NCI-H1694 treated with DMSO at 0.1 percent for 48 hours (cell line): ENCODE measurements around the gene MITD1.
"Not testable (repeated sequence)": the region's sequence is repeated elsewhere in the genome, so short reads cannot be mapped to it uniquely, and the experiment has no call there.

Experiments used
- DNase-seq: peaks from one replicate; lab custom pipeline; 2025; lab: John Stamatoyannopoulos, UW

Gene MITD1

DNA sequence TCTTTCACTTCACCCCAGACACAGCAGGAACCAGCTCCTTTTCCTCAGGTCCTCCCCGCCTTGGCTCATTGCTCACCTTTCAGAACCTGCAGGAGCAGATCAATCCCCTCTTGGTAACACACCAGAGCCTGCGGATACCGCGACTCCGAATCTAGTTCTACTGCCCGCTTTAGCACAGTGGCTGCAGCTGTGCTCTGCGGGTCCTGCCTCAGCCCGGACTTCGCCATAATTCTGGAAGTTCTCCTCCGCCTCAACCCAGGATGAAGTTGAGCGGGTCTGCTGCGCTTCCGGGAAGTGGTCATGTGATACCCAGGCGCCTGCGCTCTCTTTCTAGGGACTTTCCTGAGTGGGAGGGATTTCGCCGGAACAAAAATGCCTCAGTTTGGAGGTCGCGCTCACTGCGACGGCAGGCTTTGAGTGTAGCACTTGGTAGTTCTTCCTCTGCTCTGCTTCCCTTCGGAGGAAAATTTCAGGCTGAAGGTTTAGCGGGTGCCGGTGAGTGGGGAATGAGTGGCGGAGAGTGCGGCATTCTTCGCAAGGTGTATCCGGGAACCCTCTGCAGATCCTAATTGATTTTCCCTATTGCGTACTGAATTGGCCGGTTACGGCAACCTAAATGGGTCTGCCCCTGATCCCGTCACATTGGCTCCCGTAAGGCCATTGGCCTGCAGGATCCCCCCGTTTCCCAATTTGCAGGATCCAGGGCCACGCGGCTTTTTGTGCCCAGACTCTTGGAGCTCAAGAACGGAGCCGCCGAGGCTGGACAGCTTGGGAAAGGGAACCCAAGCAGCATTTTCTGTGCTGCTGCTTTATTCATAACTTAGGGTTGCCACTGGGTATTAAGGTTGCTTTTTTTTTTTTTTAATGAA lies at the start of gene MITD1, which contains the start of gene MRPL30:
MITD1 (minus strand) TSS at position 304 of the 869 bp plus-strand sequence; CDS start at position 227, 77 bp downstream.
MRPL30 (plus strand) TSS at position 430 of the 869 bp plus-strand sequence. CDS start 5,020 bp downstream, outside the sequence.
- DNase-seq = peak; percentile 91

DNA sequence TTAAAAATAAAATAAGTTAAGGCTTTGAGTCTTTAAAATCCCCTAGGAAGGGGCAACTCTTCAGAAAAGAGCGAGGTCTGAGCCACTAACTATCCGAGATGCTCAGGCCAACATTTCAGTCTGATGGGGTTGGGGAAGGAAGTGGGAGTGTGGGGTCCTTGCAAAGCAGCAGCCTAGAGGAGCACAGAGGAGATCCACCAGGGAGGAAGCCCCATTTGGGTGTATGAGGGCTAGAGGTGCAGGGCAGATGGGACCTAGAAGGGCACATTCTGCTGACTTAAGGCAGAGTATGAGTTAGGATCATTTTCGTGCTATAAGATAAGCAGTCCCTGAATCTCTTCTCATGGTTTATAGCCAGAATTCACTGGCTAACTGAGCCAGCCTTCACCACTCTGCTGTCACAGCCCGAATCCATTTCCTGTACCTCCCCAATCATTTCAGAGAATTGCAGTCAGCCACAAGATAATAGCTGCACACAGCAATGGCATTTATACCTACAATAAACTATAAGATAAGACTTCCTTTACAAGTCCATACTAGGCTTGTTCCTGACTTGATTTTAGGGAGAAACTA lies 37.2 kb upstream of the MITD1 start:
- no peak for DNase-seq

GRCh38 chr2:99216096-99216495 lies 35.2 kb upstream of the MITD1 start:
- no peak for DNase-seq

- no peak for DNase-seq
Observed at GRCh38 chr2:99205491-99205890, 24.6 kb upstream of the MITD1 start.

DNA sequence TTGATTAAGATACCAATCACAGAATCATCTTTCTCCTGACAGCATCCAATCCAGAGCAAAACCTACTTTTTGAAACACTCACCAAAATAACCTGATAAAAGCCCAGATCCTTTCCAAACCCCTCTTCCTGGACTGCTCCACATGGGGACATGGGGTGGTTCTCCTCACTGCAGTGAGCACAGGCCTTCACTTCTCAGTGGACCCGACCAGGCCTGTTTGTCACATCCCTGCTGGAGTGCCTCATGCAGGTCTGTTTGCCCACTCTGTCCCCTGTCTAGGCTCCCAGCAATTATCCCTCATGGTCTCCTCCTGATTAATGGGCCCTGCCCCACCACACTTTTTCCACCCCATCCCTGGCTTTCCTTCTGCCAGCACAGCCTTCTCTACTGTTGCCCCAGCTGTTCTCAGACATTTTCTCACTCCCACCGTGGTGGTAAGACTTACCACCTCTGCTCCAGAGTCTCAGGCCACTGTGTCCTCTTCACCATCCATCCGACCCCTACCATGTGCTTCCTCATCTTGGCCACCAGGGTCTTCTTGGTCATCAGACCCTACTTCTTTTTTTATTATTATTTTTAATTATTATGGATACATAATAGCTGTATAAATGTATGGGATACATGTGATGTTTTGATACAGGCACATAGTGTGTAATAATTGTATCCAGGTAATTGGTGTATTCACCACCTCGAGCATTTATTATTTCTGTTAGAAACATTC lies 21.3 kb upstream of the MITD1 start:
- DNase-seq = no peak

- no peak for DNase-seq
Observed at GRCh38 chr2:99200076-99200800, 19.4 kb upstream of the MITD1 start.

GRCh38 chr2:99198103-99198841 lies 17.4 kb upstream of the MITD1 start:
- DNase-seq = no peak

DNA sequence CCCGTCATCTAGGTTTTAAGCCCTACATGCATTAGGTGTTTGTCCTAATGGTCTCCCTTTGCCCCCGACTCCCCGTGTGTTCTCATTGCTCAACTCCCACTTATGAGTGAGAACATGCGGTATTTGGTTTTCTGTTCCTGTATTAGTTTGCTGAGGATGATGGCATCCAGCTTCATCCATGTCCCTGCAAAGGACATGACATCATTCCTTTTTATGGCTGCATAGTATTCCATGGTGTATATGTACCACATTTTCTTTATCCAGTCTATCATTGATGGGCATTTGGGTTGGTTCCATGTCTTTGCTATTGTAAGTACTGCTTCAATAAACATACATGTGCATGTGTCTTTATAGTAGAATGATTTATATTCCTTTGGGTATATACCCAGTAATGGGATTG lies 11.5 kb upstream of the MITD1 start:
- not testable (repeated sequence) for DNase-seq

DNA sequence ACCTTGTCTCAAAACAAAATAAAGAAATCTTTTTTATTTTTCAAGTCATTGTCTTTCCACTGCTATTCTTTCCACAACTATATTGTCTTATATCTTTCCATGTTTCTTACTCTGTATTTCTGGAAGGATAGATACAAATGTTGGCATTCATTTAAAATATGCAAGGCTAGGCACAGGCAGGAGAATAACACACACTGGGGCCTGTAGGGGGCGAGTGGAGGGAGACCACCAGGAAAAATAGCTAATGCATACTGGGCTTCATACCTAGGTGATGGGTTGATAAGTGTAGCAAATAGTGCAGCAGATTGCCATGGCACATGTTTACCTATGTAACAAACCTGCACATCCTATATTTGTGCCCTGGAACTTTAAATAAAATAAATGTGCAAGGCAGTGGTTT lies 9.7 kb upstream of the MITD1 start:
- no peak for DNase-seq

DNA sequence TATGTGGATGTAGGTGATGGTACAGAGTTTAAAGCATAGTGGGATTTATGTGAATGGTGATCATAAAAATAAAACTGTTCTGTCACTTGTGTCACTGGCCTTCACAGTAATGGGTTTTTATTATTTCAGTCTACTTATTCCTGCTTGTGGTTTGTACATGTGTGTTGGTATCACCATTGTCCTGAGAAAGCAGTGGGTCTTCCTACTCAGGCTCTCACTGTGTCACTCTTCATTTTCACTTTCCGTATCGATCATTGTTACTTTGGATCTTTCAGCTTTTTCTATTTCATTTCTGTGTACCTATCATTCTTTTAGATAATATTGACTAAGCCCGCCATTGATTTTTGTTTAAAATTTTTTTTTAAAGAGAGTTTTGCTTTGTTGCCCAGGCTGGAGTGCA lies 7.5 kb upstream of the MITD1 start:
- DNase-seq = no peak

DNA sequence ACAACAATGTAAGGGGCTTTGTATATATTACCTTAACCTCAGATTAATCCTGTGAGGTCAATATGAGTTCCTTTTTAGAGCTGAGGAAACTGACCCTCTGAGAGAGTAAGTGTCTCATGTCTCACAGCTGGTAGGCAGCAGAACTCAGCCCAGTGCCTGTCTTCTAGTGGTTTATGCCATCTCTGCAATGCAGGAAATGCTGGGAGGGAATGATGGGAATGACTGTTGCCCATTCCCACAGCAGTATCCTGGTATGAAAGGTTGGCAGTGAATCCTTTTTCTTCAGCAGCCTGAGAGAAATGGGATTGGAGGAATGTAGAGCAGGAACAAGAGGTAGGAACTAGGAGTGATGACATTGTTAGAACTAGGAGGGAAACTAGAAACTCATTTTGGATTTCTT lies 6.2 kb upstream of the MITD1 start:
- DNase-seq = no peak

GRCh38 chr2:99184811-99185210 lies 4.0 kb upstream of the MITD1 start:
- DNase-seq = no peak

DNA sequence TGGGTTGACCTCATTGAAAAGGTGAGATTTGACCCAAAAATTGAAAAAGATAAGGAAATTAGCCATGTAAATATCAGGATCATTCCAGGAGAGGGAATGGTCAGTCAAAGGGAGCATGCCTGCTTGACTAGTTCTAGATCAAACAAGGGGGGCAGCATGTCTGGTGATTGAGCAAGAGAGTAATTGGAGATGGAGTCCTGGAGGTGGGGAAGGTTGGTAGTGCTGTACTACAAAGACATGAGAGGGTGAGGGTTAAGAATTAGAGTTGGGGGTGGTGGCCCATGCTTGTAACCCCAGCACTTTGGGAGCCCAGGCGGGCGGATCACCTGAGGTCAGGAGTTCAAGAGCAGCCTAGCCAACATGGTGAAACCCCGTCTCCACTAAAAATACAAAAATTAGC lies 2.2 kb upstream of the MITD1 start:
- DNase-seq = no peak

GRCh38 chr2:99181624-99182000 lies 754 bp upstream of the MITD1 start:
- no peak for DNase-seq

DNA sequence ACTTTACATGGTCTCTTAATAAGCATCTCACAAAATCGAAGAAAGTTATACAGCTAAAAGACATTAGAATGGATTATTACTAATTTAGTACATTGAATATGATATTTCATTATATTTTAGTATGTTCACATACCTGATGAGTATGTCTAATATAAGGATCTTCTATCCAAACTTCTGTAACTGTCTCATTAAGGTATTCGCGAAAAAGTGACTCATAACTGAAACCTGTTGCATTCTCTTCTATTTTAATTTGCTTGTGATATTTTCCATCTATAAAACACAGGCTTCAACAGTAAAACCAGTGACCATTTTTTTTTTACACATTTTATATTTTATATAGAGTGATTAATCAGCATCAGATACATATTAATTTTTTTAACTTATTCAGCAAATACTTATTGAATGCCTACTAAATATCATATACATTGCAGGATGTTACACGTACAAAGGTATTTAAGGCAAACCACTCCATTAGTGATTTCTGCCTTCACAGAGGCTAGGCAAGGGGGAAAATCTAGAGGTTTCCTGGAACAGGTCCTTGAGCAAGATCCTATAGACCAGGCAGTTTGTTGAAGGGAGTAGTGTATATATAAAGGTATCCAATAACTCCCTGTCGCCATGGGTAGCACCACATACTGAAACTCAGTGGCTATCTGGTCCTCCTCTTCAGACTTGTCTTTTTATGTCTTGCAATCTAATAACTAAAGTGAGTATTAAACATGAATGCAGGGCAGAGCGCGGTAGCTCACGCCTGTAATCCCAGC lies 9.3 kb downstream of the MITD1 start:
- DNase-seq = no peak

GRCh38 chr2:99169534-99169933 lies 11.3 kb downstream of the MITD1 start:
- no peak for DNase-seq

DNA sequence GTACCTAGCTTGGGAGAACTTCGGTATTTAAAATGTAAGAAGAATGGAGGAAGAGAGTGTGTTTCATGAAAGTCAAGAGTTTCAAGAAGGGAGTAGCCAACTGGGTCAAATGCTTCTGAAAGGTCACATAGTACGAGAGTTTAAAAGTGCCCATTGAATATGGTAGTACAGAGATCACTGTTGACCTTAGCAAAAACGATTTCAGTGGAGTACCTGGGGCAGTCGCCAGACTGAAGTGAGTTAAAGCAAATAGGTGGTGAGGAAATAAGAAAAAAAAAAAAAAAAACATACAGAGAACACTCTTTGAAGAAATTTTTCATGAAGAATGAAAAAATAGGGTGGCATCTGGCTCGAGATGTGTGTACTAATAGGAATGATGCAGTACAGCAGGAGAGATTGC lies 14.6 kb downstream of the MITD1 start:
- no peak for DNase-seq

GRCh38 chr2:99159594-99159993 lies 21.3 kb downstream of the MITD1 start:
- no peak for DNase-seq

DNA sequence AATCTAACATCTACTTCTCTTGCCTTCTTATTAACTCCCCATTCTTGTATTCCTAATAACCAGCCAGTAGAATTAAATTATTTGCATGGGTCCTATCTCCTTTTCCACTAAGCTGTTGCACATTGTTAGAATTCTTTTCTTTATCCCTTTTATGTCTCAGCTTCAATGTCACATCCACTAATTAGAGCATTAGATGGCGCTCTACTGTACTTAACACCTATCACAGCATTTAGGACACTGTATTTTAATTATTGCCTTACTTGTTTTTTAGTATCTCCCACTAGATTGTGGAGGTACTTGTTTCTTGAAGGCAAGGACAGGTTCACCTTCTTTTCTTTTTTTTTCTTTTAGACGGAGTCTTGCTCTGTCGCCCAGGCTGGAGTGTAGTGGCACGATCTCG lies 22.3 kb downstream of the MITD1 start:
- no peak for DNase-seq

DNA sequence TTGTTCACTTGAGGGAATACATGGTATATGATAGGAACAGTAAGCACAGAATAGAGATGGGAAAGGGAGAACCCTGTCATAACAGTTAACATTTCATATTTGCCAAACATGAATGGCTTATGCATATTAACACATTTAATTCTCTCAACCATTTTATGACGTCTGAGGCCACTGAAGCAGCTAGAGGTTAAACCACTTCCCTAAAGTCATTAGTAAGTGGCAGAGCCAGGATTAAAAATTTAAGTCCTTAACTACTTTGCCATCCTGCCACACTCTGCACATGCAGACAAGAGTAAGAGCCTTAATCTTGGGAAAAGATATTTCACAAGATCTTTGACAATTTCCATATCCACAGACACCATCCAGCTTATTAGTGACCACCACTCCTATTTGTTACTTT lies 24.0 kb downstream of the MITD1 start:
- DNase-seq = no peak
